A549 (cell line): ENCODE results near the gene WDR49.

ENCODE experiments used
- CEBPB ChIP-seq, 2 experiments: fragments of >200 bp in 1 of 2; sonication (Bioruptor Twin) in 1 of 2; formaldehyde crosslinking in 1 of 2; IDR thresholded peaks; 2 replicates each; pipeline ENCODE4 v1.6.1; 2012 to 2016
- CTCF ChIP-seq: fragments of >200 bp; sonication (Bioruptor Twin); formaldehyde crosslinking; IDR thresholded peaks from 3 replicates; pipeline ENCODE4 v1.5.1; 2016
- ELK1 ChIP-seq: fragments of 150-350 bp; IDR thresholded peaks from 2 replicates; pipeline ENCODE4 v1.6.1; 2014; ENCODE audit warnings: low read depth, mild to moderate bottlenecking, low read length
- EP300 ChIP-seq, 2 experiments: fragments of >200 bp; sonication (Bioruptor Twin); formaldehyde crosslinking; IDR thresholded peaks; 2 replicates in 1 of 2; 3 replicates in 1 of 2; pipeline ENCODE4 v1.6.1; 2016 to 2017
- ESRRA ChIP-seq: fragments of 150-350 bp; IDR thresholded peaks from 2 replicates; pipeline ENCODE4 v1.6.1; 2014; ENCODE audit warnings: mild to moderate bottlenecking, low read length, borderline replicate concordance
- HEYL ChIP-seq: fragments of 250-450 bp; sonication (Bioruptor Pico); IDR thresholded peaks from 2 replicates; pipeline ENCODE4 v1.8.0; 2021; ENCODE audit warnings: mild to moderate bottlenecking, moderate library complexity
- HMGXB4 ChIP-seq: fragments of 250-450 bp; sonication (Bioruptor Pico); IDR thresholded peaks from 2 replicates; pipeline ENCODE4 v1.5.0; 2021; ENCODE audit warnings: mild to moderate bottlenecking, moderate library complexity, borderline replicate concordance
- JUN ChIP-seq, 2 experiments: fragments of >200 bp; sonication (Bioruptor Twin); formaldehyde crosslinking; IDR thresholded peaks; 2 replicates in 1 of 2; 3 replicates in 1 of 2; pipeline ENCODE4 v1.6.1; 2016 to 2017
- MAFK ChIP-seq: fragments of 450-650 bp; IDR thresholded peaks from 2 replicates; pipeline ENCODE4 v1.6.1; 2014; ENCODE audit not compliant: partially characterized antibody
- NR3C1 ChIP-seq: fragments of >200 bp; sonication (Bioruptor Twin); formaldehyde crosslinking; IDR thresholded peaks from 3 replicates; pipeline ENCODE4 v1.6.1; 2017
- POLR2AphosphoS2 ChIP-seq: conservative IDR thresholded peaks from 2 replicates; pipeline ENCODE4 v1.6.1; 2012; ENCODE audit warnings: low read length, improper control_type of control experiment, inconsistent platforms
- REST ChIP-seq: fragments of 200-600 bp; sonication (generic); IDR thresholded peaks from 2 replicates; pipeline ENCODE4 v1.6.1; 2016; ENCODE audit warnings: antibody characterized with exemption, mild to moderate bottlenecking, moderate library complexity
- SREBF2 ChIP-seq: fragments of 450-650 bp; IDR thresholded peaks from 2 replicates; pipeline ENCODE4 v1.6.1; 2014; ENCODE audit warnings: mild to moderate bottlenecking, moderate library complexity
- TP53 ChIP-seq: fragments of 250-450 bp; sonication (Bioruptor Pico); IDR thresholded peaks from 2 replicates; pipeline ENCODE4 v1.5.0; 2021; ENCODE audit warnings: mild to moderate bottlenecking, moderate library complexity

DNA sequence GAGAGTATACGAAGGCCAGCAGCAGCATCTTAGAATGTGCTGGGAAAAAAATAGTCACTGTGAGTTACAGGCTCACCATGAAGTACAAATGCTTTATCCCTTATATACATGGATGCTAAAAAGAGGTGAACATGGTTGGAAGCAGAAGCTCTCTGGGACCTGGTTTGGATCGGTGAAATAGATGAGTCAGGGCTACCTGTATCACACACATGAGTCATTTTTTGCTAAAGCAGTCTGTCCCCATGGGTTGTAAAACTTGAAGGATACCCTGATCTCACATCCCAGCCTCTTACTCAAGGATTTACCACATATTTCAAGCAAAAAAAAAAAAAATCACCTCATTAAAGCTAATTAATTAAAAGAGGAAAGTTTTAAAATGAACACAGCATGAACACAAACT lies 173.0 kb downstream of the WDR49 start:
- TF ChIP-seq JUN (IDR thresholded peaks at IDR 0.05): no peak
- no peak for TF ChIP-seq CTCF
- TF ChIP-seq CEBPB (IDR thresholded peaks at IDR 0.05): no peak
- TF ChIP-seq SREBF2: no peak
- no peak for TF ChIP-seq MAFK
- TF ChIP-seq POLR2AphosphoS2: no peak
- no peak for TF ChIP-seq ELK1
- TF ChIP-seq NR3C1: no peak
- no peak for TF ChIP-seq HMGXB4 (CRISPR knock-in tag)
- no peak for TF ChIP-seq EP300 (IDR thresholded peaks at IDR 0.05)
- TF ChIP-seq TP53: no peak
- no peak for TF ChIP-seq ESRRA
- no peak for TF ChIP-seq REST
- no peak for TF ChIP-seq HEYL (CRISPR knock-in tag)
